HEK293 (cell line): ENCODE data around the gene BBC3.
A peak's percentile ranks its signal among the peaks of the same experiment; 100 is the strongest.

ENCODE experiments used
- BCL11B ChIP-seq: fragments of 450-650 bp; formaldehyde crosslinking; IDR thresholded peaks from 2 replicates; pipeline ENCODE4 v1.5.1; 2016; ENCODE audit warnings: low read depth, missing biosample characterization, missing genetic modification characterization
- HOXA7 ChIP-seq: sonication (generic); formaldehyde crosslinking; IDR thresholded peaks from 2 replicates; pipeline ENCODE4 v1.8.1; 2022; ENCODE audit warnings: missing genetic modification reagents, borderline replicate concordance
- HOXD13 ChIP-seq: sonication (generic); formaldehyde crosslinking; IDR thresholded peaks from 2 replicates; pipeline ENCODE4 v1.8.0; 2022; ENCODE audit warnings: missing genetic modification reagents, borderline replicate concordance
- KLF9 ChIP-seq: fragments of 450-650 bp; formaldehyde crosslinking; IDR thresholded peaks from 2 replicates; pipeline ENCODE4 v1.5.1; 2016; ENCODE audit warnings: missing biosample characterization, missing genetic modification characterization, low read depth
- MYNN ChIP-seq: fragments of 450-650 bp; formaldehyde crosslinking; IDR thresholded peaks from 2 replicates; pipeline ENCODE4 v1.5.1; 2016; ENCODE audit warnings: missing biosample characterization, missing genetic modification characterization, borderline replicate concordance
- SALL2 ChIP-seq: fragments of 450-650 bp; formaldehyde crosslinking; IDR thresholded peaks from 2 replicates; pipeline ENCODE4 v1.5.0; 2017; ENCODE audit warnings: missing biosample characterization, mild to moderate bottlenecking, missing genetic modification characterization, borderline replicate concordance
- SP2 ChIP-seq: fragments of 450-650 bp; formaldehyde crosslinking; IDR thresholded peaks from 2 replicates; pipeline ENCODE4 v1.5.1; 2016; ENCODE audit warnings: missing biosample characterization, missing genetic modification characterization
- ZBTB21 ChIP-seq: fragments of 450-650 bp; formaldehyde crosslinking; IDR thresholded peaks from 2 replicates; pipeline ENCODE4 v1.5.1; 2017; ENCODE audit warnings: missing biosample characterization, missing genetic modification characterization
- ZNF121 ChIP-seq: fragments of 450-650 bp; formaldehyde crosslinking; IDR thresholded peaks from 2 replicates; pipeline ENCODE4 v1.5.1; 2016; ENCODE audit warnings: missing biosample characterization, missing genetic modification characterization
- ZNF132 ChIP-seq: fragments of 450-650 bp; formaldehyde crosslinking; IDR thresholded peaks from 2 replicates; pipeline ENCODE4 v1.5.1; 2017; ENCODE audit warnings: missing biosample characterization, missing genetic modification characterization, borderline replicate concordance
- ZNF155 ChIP-seq: fragments of 450-650 bp; formaldehyde crosslinking; IDR thresholded peaks from 2 replicates; pipeline ENCODE4 v1.5.1; 2016; ENCODE audit warnings: missing biosample characterization, missing genetic modification characterization
- ZNF169 ChIP-seq: fragments of 450-650 bp; formaldehyde crosslinking; IDR thresholded peaks from 2 replicates; pipeline ENCODE4 v1.5.1; 2016; ENCODE audit warnings: missing biosample characterization, missing genetic modification characterization
- ZNF184 ChIP-seq: fragments of 450-650 bp; IDR thresholded peaks from 2 replicates; pipeline ENCODE4 v1.5.1; 2018; ENCODE audit warnings: missing biosample characterization, mild to moderate bottlenecking, missing genetic modification characterization
- ZNF423 ChIP-seq: fragments of 450-650 bp; formaldehyde crosslinking; IDR thresholded peaks from 2 replicates; pipeline ENCODE4 v1.5.1; 2016; ENCODE audit warnings: missing biosample characterization, missing genetic modification characterization
- ZNF433 ChIP-seq: fragments of 450-650 bp; formaldehyde crosslinking; IDR thresholded peaks from 2 replicates; pipeline ENCODE4 v1.5.1; 2016; ENCODE audit warnings: missing biosample characterization, missing genetic modification characterization, low read depth
- ZNF514 ChIP-seq: fragments of 450-650 bp; formaldehyde crosslinking; IDR thresholded peaks from 2 replicates; pipeline ENCODE4 v1.5.1; 2016; ENCODE audit warnings: missing biosample characterization, missing genetic modification characterization
- ZNF571 ChIP-seq: fragments of 450-650 bp; formaldehyde crosslinking; IDR thresholded peaks from 2 replicates; pipeline ENCODE4 v1.5.0; 2017; ENCODE audit warnings: missing biosample characterization, missing genetic modification characterization
- ZNF621 ChIP-seq: fragments of 450-650 bp; formaldehyde crosslinking; IDR thresholded peaks from 2 replicates; pipeline ENCODE4 v1.5.1; 2017; ENCODE audit warnings: missing biosample characterization, missing genetic modification characterization
- ZNF626 ChIP-seq: fragments of 450-650 bp; sonication (Bioruptor Pico); formaldehyde crosslinking; IDR thresholded peaks from 2 replicates; pipeline ENCODE4 v1.5.1; 2018; ENCODE audit warnings: missing biosample characterization, missing genetic modification characterization, inconsistent platforms
- ZNF654 ChIP-seq: fragments of 450-650 bp; formaldehyde crosslinking; IDR thresholded peaks from 2 replicates; pipeline ENCODE4 v1.5.1; 2016; ENCODE audit warnings: low read depth, missing biosample characterization, missing genetic modification characterization
- ZNF677 ChIP-seq: fragments of 450-650 bp; IDR thresholded peaks from 2 replicates; pipeline ENCODE4 v1.5.0; 2018; ENCODE audit warnings: missing biosample characterization, mild to moderate bottlenecking, missing genetic modification characterization, moderate library complexity
- ZNF776 ChIP-seq: fragments of 450-650 bp; formaldehyde crosslinking; IDR thresholded peaks from 2 replicates; pipeline ENCODE4 v1.5.0; 2017; ENCODE audit warnings: missing biosample characterization, missing genetic modification characterization, borderline replicate concordance
- ZSCAN30 ChIP-seq: fragments of 450-650 bp; IDR thresholded peaks from 2 replicates; pipeline ENCODE4 v1.5.1; 2018; ENCODE audit warnings: missing biosample characterization, mild to moderate bottlenecking, missing genetic modification characterization, moderate library complexity
- TF ChIP-seq, protein P1 (sequence below): fragments of 450-650 bp; formaldehyde crosslinking; conservative IDR thresholded peaks from 2 replicates; pipeline ENCODE4 v1.5.1; 2016; ENCODE audit warnings: low read depth, missing biosample characterization, missing genetic modification characterization
- TF ChIP-seq, protein P2 (sequence below): fragments of 450-650 bp; formaldehyde crosslinking; IDR thresholded peaks from 2 replicates; pipeline ENCODE4 v1.5.1; 2016; ENCODE audit warnings: missing biosample characterization, missing genetic modification characterization
- TF ChIP-seq, protein P3 (sequence below): fragments of 450-650 bp; IDR thresholded peaks from 2 replicates; pipeline ENCODE4 v1.5.1; 2018; ENCODE audit warnings: missing biosample characterization, missing genetic modification characterization
- TF ChIP-seq, protein P4 (sequence below): fragments of 450-650 bp; formaldehyde crosslinking; IDR thresholded peaks from 2 replicates; pipeline ENCODE4 v1.5.1; 2016; ENCODE audit warnings: missing biosample characterization, missing genetic modification characterization, borderline replicate concordance
- TF ChIP-seq, protein P5 (sequence below): fragments of 450-650 bp; formaldehyde crosslinking; IDR thresholded peaks from 2 replicates; pipeline ENCODE4 v1.5.1; 2016; ENCODE audit warnings: missing biosample characterization, missing genetic modification characterization
- TF ChIP-seq, protein P6 (sequence below): fragments of 450-650 bp; formaldehyde crosslinking; IDR thresholded peaks from 2 replicates; pipeline ENCODE4 v1.5.1; 2016; ENCODE audit warnings: missing biosample characterization, missing genetic modification characterization

BBC3 gene

DNA sequence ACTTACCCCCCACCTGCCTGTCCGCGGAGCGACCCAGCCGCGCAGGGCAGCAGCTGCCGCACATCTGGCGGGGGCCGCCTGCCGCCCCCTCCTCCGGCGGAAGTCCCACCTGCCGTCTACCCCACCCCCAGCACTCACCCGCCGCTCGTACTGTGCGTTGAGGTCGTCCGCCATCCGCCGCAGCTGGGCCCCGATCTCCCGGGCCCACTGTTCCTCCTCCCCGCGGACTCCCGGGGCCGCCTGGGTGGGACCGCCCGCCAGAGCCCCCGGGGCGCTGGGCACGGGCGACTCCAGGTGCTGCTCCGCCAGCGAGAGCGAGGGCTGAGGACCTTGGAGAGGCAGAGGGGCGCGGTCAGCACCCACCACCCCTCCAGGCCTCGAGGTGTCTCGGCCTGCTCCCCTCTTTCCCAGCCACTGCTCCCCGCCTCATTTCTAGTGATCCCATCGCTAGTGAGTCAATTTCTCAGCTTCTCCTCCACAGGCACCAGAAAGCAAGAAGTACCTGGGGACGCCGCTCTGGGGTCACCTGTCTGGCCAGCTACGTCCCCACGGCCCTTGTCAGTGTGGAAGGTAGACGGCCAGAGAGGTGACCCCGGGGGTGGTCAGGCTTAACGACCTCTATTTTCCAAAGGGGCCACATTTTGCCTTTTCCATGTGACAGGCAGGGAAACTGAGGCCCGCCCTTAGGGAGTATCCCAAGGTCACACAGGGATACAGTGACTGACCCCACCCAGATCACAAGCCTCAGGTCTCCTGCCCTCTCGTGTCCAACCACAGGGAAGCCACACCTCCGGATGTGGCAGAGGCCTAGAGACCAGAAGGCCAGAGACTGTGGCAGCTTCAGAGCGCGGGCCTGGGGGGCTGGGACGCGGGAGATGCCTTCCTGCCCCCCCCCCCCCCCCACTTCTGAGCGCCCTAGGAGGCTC, 4.3 kb downstream of the BBC3 start (continued):
- TF ChIP-seq, protein P1, sequence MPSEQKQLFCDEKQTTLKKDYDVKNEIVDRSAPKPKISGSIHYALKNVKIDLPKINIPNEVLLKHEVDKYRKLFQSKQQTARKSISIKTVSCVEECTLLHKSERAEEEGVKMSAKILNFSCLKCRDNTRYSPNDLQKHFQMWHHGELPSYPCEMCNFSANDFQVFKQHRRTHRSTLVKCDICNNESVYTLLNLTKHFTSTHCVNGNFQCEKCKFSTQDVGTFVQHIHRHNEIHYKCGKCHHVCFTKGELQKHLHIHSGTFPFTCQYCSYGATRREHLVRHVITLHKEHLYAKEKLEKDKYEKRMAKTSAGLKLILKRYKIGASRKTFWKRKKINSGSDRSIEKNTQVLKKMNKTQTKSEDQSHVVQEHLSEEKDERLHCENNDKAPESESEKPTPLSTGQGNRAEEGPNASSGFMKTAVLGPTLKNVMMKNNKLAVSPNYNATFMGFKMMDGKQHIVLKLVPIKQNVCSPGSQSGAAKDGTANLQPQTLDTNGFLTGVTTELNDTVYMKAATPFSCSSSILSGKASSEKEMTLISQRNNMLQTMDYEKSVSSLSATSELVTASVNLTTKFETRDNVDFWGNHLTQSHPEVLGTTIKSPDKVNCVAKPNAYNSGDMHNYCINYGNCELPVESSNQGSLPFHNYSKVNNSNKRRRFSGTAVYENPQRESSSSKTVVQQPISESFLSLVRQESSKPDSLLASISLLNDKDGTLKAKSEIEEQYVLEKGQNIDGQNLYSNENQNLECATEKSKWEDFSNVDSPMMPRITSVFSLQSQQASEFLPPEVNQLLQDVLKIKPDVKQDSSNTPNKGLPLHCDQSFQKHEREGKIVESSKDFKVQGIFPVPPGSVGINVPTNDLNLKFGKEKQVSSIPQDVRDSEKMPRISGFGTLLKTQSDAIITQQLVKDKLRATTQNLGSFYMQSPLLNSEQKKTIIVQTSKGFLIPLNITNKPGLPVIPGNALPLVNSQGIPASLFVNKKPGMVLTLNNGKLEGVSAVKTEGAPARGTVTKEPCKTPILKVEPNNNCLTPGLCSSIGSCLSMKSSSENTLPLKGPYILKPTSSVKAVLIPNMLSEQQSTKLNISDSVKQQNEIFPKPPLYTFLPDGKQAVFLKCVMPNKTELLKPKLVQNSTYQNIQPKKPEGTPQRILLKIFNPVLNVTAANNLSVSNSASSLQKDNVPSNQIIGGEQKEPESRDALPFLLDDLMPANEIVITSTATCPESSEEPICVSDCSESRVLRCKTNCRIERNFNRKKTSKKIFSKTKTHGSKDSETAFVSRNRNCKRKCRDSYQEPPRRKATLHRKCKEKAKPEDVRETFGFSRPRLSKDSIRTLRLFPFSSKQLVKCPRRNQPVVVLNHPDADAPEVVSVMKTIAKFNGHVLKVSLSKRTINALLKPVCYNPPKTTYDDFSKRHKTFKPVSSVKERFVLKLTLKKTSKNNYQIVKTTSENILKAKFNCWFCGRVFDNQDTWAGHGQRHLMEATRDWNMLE (tag by site-specific recombination) = no peak
- TF ChIP-seq ZBTB21 (tag by site-specific recombination) = no peak
- TF ChIP-seq KLF9 (tag by site-specific recombination) = peak; percentile 49; the same call in 1 of the 2 replicates
- TF ChIP-seq ZNF514 (tag by site-specific recombination) = no peak
- TF ChIP-seq ZNF626 = no peak
- TF ChIP-seq ZNF677 (tag by site-specific recombination) = no peak
- TF ChIP-seq ZNF571 = no peak
- no peak for TF ChIP-seq HOXD13 (CRISPR knock-in tag)
- no peak for TF ChIP-seq MYNN (tag by site-specific recombination)
- peak; percentile 90 for TF ChIP-seq ZNF169 (tag by site-specific recombination)
- no peak for TF ChIP-seq ZNF433 (tag by site-specific recombination)
- TF ChIP-seq BCL11B = peak; percentile 72
- peak; percentile 57 for TF ChIP-seq SP2 (tag by site-specific recombination)
- TF ChIP-seq, protein P2, sequence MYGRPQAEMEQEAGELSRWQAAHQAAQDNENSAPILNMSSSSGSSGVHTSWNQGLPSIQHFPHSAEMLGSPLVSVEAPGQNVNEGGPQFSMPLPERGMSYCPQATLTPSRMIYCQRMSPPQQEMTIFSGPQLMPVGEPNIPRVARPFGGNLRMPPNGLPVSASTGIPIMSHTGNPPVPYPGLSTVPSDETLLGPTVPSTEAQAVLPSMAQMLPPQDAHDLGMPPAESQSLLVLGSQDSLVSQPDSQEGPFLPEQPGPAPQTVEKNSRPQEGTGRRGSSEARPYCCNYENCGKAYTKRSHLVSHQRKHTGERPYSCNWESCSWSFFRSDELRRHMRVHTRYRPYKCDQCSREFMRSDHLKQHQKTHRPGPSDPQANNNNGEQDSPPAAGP (tag by site-specific recombination) = peak; percentile 48; the same call in 1 of the 2 replicates
- TF ChIP-seq ZNF423 (tag by site-specific recombination) = peak; percentile 69
- TF ChIP-seq ZNF621 (tag by site-specific recombination) = no peak
- TF ChIP-seq, protein P3, sequence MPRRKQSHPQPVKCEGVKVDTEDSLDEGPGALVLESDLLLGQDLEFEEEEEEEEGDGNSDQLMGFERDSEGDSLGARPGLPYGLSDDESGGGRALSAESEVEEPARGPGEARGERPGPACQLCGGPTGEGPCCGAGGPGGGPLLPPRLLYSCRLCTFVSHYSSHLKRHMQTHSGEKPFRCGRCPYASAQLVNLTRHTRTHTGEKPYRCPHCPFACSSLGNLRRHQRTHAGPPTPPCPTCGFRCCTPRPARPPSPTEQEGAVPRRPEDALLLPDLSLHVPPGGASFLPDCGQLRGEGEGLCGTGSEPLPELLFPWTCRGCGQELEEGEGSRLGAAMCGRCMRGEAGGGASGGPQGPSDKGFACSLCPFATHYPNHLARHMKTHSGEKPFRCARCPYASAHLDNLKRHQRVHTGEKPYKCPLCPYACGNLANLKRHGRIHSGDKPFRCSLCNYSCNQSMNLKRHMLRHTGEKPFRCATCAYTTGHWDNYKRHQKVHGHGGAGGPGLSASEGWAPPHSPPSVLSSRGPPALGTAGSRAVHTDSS (tag by site-specific recombination) = no peak
- TF ChIP-seq SALL2 = no peak
- TF ChIP-seq ZNF132 = no peak
- 0 out of 2 replicates have a peak, but pooled peaks have one; percentile 52 for TF ChIP-seq ZNF776 (tag by site-specific recombination)
- TF ChIP-seq, protein P4, sequence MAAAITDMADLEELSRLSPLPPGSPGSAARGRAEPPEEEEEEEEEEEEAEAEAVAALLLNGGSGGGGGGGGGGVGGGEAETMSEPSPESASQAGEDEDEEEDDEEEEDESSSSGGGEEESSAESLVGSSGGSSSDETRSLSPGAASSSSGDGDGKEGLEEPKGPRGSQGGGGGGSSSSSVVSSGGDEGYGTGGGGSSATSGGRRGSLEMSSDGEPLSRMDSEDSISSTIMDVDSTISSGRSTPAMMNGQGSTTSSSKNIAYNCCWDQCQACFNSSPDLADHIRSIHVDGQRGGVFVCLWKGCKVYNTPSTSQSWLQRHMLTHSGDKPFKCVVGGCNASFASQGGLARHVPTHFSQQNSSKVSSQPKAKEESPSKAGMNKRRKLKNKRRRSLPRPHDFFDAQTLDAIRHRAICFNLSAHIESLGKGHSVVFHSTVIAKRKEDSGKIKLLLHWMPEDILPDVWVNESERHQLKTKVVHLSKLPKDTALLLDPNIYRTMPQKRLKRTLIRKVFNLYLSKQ (tag by site-specific recombination) = no peak
- TF ChIP-seq, protein P5, sequence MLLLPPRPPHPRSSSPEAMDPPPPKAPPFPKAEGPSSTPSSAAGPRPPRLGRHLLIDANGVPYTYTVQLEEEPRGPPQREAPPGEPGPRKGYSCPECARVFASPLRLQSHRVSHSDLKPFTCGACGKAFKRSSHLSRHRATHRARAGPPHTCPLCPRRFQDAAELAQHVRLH (tag by site-specific recombination) = peak; percentile 56; the same call in 1 of the 2 replicates
- TF ChIP-seq HOXA7 (CRISPR knock-in tag) = no peak
- no peak for TF ChIP-seq ZNF654
- TF ChIP-seq ZNF121 (tag by site-specific recombination) = no peak
- TF ChIP-seq ZNF184 (tag by site-specific recombination) = no peak
- no peak for TF ChIP-seq ZNF155
- no peak for TF ChIP-seq ZSCAN30 (tag by site-specific recombination)
- TF ChIP-seq, protein P6, sequence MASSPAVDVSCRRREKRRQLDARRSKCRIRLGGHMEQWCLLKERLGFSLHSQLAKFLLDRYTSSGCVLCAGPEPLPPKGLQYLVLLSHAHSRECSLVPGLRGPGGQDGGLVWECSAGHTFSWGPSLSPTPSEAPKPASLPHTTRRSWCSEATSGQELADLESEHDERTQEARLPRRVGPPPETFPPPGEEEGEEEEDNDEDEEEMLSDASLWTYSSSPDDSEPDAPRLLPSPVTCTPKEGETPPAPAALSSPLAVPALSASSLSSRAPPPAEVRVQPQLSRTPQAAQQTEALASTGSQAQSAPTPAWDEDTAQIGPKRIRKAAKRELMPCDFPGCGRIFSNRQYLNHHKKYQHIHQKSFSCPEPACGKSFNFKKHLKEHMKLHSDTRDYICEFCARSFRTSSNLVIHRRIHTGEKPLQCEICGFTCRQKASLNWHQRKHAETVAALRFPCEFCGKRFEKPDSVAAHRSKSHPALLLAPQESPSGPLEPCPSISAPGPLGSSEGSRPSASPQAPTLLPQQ (tag by site-specific recombination) = peak; percentile 97
